ENCODE results near the gene CUEDC1.
A peak's percentile ranks its signal among the peaks of the same experiment; 100 is the strongest.

CUEDC1 gene, protein sequence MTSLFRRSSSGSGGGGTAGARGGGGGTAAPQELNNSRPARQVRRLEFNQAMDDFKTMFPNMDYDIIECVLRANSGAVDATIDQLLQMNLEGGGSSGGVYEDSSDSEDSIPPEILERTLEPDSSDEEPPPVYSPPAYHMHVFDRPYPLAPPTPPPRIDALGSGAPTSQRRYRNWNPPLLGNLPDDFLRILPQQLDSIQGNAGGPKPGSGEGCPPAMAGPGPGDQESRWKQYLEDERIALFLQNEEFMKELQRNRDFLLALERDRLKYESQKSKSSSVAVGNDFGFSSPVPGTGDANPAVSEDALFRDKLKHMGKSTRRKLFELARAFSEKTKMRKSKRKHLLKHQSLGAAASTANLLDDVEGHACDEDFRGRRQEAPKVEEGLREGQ

DNA sequence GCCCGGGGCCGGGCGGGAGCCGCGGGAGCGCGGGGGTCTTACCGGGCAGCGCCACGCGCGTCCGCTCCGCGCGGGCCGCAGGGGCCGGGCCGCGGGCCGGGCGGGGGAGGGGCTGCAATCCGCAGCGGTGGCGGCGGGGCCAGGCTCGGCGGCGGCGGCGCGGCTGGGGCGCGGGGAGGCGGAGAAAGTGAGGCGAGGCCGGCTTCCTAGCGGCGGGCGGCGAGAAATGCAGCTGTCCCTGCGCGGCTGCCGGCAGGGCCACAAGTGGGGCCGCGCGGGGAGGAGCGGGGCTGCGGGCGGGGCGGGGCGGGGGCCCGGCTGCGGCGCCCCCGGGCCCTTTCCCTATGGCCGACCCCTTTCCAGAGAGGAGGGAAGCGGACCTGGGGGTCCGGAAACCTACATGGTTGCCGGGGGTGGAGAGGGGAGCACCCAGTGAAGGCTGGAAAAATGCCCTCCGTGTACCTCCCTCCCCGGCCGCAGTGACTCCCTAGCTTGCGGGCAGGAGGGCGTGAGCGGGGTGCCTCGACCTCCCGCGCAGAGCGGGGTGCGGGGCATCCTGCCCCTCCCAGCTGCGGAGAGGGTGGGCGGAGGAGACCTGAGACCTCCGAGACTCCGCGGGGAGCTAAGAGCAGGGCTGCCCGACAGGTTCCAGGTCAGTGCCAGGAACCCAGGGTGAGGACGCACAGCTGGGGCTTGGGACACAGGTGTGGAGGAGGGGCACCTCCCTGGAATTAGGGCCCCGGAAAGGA is at the start of gene CUEDC1:
Gene CUEDC1, minus strand, starts transcription at position 230 of the 749 bp plus-strand sequence. CDS start 69,848 bp downstream, outside the sequence.
- peak; percentile 54 to 78 for DNase-seq

DNA sequence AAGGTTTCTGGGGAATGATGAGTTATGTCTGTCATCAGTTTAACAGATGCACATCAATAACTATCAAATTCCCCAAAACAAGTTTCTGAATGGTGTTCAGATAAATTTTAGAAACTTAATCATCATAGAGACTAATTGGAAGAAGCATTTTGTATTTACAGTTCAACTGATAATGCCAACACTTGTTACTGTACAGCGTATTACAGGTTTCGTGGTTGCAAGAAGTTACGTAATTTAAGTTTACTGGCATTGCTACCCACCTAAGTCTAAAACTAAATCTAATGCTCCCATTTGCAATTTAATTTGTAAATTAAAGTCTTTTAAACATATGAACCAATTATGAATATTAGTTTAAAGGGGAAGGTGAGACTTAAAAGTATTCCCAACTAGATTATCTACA is 48.8 kb upstream of the CUEDC1 start:
- no peak for DNase-seq

DNA sequence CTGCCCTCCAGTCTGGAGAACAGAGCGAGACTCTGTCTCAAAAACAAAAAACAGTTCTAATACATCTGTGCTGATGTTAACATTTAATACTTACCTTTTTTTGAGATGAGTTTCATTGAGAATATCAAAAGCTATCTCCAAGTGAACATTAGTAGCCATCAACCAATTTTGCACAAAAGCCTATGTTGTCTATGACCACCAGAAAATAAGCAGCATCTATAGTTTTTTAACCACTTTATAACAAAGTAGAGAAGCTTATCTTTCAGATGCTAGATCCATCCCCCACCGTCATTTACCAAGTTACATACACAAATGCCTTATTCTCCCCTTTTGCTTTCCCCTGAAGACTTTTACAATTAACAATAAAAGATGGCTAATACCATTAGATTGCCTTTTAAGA is 47.8 kb upstream of the CUEDC1 start:
- no peak for DNase-seq

DNA sequence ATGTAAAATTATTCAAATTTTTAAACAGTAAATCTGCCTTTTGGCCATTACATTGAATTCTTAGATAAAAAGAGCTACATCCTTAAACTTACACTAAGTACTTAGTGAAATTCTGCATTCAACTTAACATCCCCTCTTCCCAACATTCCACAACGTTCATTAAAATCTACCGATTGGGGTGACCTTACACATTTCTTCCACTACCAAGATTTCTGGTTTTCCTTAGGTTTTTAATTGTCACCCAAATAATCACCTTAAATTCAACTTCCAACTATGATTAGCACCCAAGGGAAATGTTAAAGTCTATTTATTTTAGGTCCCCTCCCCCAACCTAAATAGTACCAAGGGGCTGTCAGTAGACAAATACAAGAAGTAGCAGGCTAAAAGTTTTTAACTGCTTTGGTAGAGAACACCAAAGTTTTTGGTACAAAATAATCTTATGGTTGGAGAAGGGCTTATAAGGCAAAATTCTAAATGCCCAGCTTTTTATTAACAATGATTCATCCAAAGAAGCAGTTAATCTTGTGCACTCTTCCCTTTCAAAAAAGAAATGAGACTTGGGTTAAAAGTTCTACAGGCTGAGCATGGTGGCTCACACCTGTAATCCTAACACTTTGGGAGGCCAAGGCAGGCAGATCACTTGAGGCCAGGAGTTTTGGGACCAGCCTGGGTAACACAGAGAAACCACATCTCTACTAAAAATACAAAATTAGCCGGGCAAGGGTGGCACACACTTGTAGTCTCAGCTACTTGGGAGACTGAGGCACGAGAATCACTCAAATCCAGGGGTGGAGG is 47.1 kb upstream of the CUEDC1 start:
- DNase-seq, result no peak

DNA sequence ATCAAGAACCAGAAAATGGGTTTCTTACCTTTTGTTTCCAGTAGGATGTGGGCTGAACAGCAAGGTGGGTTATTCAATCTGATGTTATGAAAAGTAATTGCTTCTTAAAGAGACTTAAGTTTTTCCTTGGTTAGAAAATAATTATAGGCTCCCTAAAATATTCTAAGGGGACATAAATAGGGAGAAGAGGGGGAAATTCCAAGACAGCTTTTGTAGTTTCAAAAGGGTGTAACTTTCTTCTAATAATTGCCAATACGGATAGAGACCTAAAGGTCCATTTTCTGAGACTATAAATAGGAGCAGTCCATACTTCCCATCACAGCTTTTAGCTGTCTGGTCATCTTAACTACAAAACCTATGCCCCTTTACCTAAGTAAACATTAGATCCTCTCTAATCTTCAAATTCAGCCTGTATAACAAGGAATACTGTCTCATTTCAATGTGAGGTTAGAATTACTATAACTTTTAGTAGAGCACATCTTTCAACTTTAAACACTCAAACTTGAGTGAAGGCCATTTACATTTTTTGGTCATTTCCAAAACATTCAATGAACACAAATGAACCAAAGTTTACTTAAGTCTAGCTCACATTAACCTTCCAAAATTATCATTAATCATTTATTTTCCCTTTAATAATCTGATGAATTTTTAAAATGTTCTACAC is 46.4 kb upstream of the CUEDC1 start:
- no peak for DNase-seq

DNA sequence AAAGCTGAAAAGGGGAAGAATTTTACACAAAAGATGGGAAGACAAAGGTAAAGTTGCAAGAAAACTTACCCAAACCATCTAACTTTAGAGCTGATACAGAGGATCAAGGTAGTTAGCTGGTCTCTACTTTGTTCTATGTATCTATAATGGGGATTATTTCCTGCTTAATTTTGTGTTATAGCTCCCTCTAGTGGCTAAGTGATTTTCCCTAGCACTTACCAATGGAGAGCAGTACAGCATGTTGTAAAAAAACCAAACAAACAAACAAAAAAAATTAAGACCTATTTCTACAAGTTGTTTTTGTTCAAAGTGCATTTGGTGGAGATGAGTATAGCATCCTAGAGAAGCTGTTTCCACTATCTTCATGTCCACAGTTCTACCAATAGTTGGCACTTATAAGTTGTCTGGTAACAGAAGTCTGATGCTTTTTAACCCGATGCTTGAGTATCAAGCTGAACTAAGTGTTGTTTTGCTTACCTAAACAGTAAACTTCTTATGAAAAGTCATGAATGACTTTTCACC is 44.3 kb upstream of the CUEDC1 start:
- peak; percentile 50 to 92 for DNase-seq

DNA sequence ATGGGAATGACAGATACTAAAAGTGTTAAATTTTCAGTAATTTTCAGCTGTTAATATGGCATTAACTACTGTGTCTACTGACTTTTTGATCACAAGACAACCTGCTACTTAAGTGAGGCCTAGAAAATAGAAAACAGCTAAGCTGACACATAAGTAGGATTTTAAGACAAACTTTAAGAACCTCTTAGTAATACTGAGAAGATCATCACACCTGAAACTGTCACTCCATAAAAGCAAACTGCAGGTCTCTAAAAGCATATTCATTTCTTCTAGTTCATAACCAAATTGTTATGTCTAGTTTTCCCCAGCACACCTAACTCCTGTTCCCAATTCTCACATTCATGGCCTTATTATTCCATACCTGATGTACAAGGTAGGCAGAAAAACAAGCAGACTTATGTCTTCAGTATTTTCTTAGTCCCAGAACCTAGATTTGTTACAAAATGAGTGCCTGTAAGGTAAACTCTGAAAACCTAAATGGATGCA is 43.8 kb upstream of the CUEDC1 start:
- DNase-seq, result no peak

DNA sequence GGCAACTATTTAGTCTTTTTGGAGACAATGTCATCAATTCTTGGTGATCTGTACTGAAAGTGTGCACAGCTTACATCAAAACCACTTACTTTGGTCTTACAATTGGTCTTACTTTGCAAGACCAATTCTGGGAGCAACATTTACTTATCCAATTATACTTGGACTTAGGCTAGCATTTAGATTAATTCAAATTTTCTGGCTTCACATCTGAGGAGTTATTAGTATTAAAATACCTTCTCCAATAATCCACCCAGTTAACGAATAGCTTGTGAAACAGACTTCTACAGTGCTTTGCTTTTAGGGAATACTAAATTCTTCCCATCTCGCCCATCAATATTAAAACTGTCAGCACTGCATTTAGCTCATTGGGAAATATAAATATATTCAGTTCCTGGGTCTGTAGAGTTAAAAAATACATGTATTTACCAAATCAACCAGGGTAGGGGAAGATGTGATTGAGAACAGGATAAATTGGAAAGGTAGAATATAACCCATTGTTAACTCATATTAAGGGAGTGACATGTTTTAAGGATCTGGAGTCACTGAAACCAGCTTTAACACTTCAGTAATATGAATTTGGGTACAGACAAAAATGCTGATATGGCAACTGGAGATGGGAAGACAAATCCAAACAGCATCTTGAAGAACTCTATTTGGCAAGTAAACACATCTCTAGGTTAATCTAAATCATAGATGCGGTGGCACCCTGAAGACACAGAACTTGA is 42.0 kb upstream of the CUEDC1 start:
- no peak for DNase-seq

DNA sequence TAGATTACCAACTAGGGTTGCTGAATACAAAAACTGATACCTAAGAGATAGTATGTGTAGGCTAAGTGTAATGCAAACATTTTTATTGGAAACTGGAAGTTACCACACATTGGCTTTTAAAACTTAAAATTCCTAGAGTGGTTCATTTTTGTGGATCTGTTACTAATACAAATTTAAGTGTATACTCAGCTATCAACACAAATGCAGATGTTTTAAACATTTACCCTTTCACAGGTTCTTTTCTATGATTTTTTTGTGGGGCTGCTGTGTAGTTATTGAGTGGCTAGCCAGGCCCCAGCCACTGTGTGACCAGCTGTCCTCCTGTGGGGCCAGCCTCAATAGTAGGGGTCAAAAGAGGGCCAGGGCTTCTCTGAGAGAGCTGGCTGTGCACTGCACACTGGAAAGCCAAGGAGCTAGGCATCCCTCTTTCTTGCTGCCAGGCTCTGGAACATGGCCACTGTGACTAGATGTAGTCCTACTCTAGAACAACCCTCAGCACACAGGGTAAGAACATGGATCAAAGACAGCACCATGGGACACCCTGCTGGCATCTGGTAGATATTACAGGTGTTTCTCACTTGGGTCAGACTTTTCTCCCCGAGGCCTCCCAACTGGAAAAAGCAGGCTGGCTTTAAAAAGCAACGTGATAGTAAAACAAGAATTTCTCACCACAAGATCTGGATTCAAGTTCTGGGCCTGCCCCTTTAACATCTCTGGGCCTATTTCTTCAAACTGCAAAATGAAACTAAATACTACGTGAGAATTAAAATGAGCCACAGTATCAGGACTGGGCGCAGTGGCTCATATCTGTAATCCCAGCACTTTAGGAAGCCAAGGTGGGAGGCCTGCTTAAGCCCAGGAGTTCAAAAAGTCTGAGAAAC is 40.1 kb upstream of the CUEDC1 start:
- DNase-seq, result peak; percentile 60 to 72

DNA sequence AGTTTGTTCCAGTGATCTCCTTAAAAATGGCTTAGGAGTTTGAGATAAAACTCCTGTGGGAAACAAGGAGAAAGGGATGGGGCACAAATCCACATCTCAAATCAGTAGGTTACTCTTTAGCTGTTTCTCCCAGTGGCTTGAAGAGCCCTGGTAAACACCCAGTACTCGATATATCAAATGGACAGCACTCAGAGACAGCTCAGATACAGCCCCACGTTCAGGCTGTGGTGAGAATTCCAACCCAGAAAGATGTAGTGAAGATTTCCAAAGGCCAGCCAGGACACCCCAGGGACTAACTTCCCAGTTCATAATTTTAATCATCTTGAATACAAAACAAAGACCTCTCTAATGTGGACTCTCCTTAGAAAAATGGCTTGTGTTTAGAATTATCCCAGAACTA is 39.2 kb upstream of the CUEDC1 start:
- no peak for DNase-seq

DNA sequence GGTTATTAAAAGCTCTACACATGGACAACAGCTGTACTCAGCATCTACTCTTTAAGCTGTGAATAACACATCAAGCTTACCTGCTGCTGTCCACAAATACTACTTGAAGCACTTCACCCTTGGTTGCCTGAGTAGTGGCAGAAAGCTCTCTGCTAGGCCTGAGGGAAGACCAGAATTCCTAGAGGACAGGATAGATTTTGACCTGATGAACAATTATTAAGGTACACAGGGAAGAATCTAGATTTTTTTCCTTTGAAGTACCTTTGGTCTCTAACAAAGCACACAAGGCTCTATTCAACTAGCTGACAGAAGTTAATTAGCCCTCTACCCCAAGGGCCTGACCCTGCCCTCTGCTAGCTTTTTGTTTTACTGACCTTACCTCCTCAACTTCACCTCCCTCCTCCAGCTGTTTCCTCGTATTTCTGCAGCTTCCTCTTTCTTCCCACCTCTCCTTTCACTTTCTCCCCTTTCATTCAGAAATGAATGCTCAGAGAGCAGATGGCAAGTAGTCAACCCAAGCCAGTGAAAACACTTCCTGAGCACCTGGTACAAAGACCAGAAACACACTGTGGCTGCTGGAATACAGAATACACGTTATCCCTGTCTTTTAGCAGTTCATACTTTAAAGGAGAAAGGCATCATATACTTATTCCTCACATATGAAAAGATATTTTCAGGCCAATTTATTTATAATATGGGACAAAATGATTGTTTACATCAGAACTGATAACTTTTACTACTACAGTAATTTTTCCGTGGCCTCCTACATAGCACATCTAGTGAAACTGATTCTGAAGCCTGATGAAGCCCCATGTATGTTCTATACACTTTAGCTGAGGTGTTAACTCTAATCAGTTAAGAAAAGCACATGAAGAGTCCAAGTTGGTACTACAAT is 38.5 kb upstream of the CUEDC1 start:
- no peak for DNase-seq

DNA sequence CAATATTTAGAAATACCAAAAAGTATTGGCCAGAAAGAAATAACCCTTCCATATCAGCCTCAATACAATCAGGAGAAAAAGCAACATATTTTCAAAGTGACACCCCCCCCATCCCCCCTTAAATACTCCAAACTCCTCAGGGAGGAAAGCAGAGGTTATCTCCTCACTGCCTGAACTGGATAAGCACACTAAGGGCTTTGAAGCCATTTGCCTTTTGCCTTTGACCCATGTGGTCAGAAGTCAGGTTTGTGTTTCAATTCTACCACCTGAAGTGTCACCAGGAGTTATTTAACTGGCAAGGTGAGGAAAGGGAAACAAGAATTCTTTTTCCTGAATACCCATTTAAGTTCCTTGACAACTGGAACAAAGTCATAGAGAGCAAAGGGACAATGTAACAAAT is 36.3 kb upstream of the CUEDC1 start:
- DNase-seq, result no peak

DNA sequence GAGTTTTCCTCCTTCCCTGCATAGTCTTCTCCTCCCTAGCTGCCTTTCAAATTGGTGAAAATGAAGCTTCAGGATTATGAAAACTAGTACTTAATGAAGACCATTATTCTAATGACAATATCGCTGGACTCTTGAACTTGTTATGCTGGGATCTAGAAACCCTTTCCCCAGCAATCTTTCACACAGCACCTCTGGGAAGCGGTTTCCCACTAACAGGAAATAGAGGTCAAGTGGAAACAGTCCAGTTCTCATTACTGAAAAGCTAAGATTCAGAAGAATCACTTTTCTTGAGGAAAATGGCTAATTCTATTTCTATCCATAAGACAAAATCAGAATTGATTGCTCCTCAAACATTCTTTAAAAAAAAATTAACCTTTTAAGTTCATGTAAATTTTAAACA is 34.8 kb upstream of the CUEDC1 start:
- no peak for DNase-seq

DNA sequence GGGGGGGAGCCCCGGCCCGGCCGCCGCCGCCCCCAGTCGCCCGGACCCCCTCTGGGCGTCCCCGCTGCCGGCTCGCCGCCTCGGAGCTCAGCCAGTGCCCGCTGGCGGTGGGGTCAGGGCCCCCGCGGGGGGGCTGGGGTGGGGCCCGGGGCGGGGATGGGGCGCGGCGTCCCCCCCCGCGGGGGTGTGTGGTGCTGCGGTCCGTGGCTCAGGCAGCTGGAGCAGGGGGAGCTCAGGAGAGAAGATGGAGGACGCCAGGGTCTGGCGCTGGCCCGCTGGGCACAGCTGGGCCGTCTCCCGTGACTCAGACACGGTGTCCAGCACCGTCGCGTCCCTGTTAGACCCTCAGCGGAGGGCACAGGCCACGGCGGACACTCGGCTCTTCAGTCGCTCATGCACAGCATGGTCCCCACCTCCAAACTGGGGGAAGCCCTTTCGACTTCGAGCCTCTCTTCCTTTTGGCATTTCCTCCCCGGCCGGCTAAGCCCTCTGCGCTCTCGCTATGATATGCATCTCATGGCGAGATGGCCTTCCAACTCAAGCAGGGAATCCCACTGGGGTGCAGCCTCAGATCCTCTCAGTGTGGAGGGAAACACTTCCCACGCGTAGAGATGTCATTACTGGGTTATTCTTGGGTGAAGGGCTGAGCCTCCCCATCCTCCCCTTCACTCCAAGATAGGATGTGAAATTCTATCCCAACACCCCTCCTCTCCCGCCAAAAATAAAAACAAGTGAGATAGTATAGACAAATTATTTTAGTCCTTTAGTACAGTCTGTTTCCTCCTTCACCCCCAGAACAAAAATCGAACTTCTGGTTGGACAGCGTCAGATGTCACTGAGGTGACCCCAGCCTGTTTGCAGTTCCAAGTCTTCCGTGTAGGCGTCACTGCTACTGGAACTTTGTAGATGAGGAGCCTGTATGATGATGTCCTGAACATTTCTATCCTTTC is 33.4 kb upstream of the CUEDC1 start:
- DNase-seq, result peak; percentile 33 to 35

DNA sequence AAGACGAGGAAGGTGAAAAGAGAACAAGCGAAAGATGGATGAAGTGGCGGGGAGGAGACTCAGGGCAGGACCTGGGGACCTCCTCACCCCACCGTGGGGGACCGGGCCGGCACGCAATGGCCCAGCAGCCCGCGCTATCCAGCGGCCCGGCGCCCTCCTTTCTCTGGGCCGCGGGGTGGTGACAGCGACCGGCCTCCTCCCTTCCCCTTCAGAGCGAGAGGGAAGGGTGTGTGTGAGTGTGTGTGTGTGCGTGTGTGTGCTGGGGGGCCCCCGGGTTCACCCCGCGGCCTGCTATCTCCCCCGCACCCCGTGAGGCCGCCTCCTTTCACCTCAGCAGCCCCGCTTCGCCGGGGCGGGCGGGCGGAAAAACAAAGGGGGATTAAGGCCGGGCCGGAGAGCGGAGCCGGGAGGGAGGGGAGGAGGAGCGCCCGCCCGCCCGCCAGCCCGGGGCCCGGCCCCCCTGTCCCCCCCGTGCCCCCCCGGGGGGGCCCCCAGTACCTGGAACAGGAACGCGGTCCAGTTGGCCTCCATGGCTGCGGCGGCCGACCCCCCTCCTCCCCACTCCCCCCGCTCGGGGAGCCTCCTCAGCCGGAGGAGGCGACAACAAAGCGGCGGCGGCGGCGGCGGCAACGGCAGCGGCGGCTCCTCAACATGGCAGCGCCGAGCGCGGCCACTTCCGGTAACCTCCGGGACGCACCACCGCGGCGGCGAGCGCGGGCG is 32.5 kb upstream of the CUEDC1 start, which contains the start of gene VEZF1:
Gene VEZF1, minus strand, starts transcription at position 674 of the 720 bp plus-strand sequence. Its CDS starts 143 bp downstream, at position 531.
- peak; percentile 37 to 68 for DNase-seq

DNA sequence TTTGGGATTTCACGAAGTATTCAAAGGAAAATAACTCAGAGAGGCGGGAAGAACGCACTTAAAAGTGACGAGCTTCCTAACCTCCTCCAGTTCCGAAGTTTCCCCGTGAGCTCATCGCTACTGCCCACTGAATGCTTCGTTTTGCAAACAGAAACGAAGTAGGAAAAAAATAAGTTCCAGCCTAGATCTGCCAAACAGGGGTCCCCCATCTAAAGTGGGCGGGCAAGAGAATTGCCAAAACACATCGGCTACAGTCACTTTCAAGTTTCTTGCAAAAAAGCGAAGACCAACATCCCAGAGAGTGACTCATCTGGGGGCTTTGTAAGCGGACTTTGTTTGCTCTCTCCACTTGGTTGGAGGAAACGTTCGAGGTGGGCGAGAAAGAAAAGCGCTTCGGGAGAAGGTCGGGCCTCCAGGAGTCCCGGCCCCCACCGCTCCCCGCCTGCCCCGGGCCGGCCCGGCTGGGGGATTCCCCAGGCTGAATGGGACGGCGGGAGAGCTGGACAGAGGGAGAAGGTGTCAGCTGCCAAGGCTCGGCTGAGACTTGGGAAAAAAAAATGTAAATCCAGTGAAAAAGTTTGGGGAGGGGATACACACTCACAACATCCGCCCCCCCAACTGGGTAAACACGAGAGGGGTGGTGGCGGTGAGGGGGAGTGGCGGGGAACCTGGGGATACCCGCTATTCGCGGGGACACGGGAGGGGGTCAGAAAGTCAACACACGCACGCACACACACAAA is 31.8 kb upstream of the CUEDC1 start:
- peak; percentile 86 to 92 for DNase-seq

DNA sequence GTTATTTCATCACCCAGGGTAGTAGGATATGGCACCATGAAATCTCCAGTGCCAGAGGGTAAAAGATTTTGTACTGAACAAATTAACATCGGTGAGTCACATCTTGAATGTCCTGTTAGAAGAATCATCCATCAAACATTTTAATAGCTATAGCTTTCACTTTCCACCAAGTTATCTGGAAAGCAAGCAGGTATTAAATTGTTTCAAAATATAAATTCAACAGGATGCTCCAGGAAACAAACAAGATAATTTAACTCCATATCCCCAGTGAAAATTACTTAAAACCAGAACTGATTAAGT is 30.4 kb upstream of the CUEDC1 start:
- peak; percentile 17 to 56 for DNase-seq
